GM12873 (cell line): ENCODE data around the gene SEMA4A.

Experiments used
- CTCF ChIP-seq: IDR thresholded peaks from 2 replicates; pipeline ENCODE4 v1.5.1; 2012; ENCODE audit warnings: low read depth, mild to moderate bottlenecking, moderate library complexity, low read length, control low read depth; ENCODE audit not compliant: insufficient read depth; ENCODE audit errors: missing control alignments

The SEMA4A gene

GRCh38 chr1:156146769-156147405, 6.5 kb upstream of the SEMA4A start:
- TF ChIP-seq CTCF = no peak

- no peak for TF ChIP-seq CTCF
These were observed 5.2 kb upstream of the SEMA4A start for GRCh38 chr1:156148216-156148615.

- no peak for TF ChIP-seq CTCF
These were observed 3.7 kb upstream of the SEMA4A start for GRCh38 chr1:156149374-156150332.

GRCh38 chr1:156150333-156151011, 2.9 kb upstream of the SEMA4A start:
- TF ChIP-seq CTCF = no peak

GRCh38 chr1:156151093-156151688, 2.2 kb upstream of the SEMA4A start:
- TF ChIP-seq CTCF = no peak

GRCh38 chr1:156152628-156153027, 757 bp upstream of the SEMA4A start:
- TF ChIP-seq CTCF = no peak
